GM21381 (cell line): ENCODE results near the gene TCEANC2.

ENCODE experiments used
- ATAC-seq: cut with Tn5 transposase; IDR thresholded peaks from one replicate; pipeline ENCODE4 v1.9.1; 2021; ENCODE audit warnings: mild to moderate bottlenecking, moderate library complexity; ENCODE audit not compliant: unreplicated experiment

Gene TCEANC2

GRCh38 chr1:54132495-54132894, 79.1 kb downstream of the TCEANC2 start:
- no peak for ATAC-seq

- no peak for ATAC-seq
Measured at GRCh38 chr1:54134295-54134694, 80.9 kb downstream of the TCEANC2 start.

GRCh38 chr1:54135436-54136120, 82.2 kb downstream of the TCEANC2 start:
- ATAC-seq: no peak

- ATAC-seq: no peak
Measured at GRCh38 chr1:54136269-54136896, 83.0 kb downstream of the TCEANC2 start.

- ATAC-seq: no peak
Measured at GRCh38 chr1:54136963-54137533, 83.6 kb downstream of the TCEANC2 start.

GRCh38 chr1:54137534-54138061, 84.2 kb downstream of the TCEANC2 start:
- no peak for ATAC-seq

GRCh38 chr1:54138994-54139393, 85.6 kb downstream of the TCEANC2 start:
- ATAC-seq: no peak

GRCh38 chr1:54139711-54140110, 86.3 kb downstream of the TCEANC2 start:
- ATAC-seq: no peak

- ATAC-seq: no peak
Measured at GRCh38 chr1:54142146-54142900, 88.9 kb downstream of the TCEANC2 start.

GRCh38 chr1:54144366-54144765, 91.0 kb downstream of the TCEANC2 start:
- ATAC-seq: no peak

GRCh38 chr1:54149734-54150133, 96.3 kb downstream of the TCEANC2 start:
- ATAC-seq: no peak

- ATAC-seq: no peak
Measured at GRCh38 chr1:54151013-54151412, 97.6 kb downstream of the TCEANC2 start.

- ATAC-seq: no peak
Measured at GRCh38 chr1:54152696-54153095, 99.3 kb downstream of the TCEANC2 start, which contains the start of gene CDCP2. Gene CDCP2 (minus strand): TSS chr1:54153000. CDS start chr1:54152922, 78 bp downstream.

- no peak for ATAC-seq
Measured at GRCh38 chr1:54153535-54154439, 100.4 kb downstream of the TCEANC2 start.
